ENCODE results near the gene PAQR9.

The PAQR9 gene

GRCh38 chr3:142981108-142981507 is 17.6 kb upstream of the PAQR9 start:
- no peak for DNase-seq

GRCh38 chr3:142977399-142977728 is 13.9 kb upstream of the PAQR9 start:
- no peak for DNase-seq

DNA sequence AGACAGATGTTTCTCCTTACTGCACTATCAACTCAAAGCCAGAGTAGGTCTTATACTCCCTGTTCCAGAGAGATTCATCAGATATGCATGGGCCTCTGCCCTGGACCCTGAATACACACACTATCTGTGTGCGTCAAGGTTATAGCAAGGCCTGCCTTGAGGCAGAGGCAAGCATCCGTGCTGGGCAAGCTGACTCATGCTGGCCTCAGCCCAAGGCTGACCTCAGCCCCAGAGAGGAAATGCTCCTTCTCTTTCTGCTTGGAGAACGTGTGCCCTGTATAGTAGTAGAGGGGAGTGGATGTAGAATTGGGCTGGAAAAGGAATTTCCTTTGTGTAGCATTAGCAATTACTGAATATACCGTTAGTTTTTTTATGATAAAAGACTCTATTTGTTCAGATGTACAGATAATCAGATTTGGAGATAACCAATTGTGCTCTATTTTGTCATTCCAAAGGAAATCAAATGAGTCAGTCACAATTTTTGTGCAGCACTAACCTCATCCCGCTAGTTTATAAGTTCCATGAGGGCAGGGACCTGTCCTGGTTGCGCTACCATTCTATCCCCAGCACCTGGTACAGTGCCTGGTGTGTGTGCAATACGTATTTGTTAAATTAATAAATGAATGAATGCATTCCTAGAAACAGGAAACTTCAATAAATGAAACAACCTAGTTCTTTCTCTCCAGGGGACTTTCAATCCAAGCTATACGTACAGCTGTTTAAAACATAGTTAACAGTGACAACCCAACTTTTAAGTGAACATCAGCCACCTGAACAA is 13.3 kb upstream of the PAQR9 start:
- DNase-seq = no peak

DNA sequence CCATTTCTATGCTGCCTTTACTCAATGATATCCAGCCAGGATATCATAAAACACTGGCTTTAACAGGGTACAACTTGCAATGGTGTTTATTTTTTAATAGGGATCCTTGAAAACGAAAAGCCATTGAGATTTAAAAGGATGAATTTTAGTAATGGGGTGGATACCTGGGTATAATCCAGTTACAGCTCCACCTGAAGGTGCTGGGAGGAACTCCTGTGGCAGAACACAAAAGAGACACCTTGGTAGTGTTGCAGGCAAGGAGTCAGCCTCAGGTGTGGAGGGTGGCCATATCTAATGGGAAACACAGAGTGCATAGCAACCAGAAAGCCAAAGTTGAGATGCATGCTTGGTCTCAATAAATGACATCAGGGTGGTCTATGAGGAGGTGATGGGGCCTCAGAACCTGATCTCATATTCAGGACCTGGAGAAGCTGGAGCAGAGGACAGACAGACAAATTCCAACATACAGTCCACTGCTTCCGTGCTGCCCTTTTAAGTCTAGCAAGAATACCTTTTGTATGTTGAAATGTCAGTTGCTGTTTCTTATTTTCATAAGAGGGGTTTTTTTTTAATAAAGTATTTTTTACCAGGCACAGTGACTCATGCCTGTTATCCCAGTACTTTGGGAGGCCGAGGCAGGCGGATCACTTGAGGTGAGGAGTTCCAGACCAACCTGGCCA is 12.0 kb upstream of the PAQR9 start:
- no peak for DNase-seq

- DNase-seq = no peak
Observed at GRCh38 chr3:142973217-142974009, 9.9 kb upstream of the PAQR9 start.

DNA sequence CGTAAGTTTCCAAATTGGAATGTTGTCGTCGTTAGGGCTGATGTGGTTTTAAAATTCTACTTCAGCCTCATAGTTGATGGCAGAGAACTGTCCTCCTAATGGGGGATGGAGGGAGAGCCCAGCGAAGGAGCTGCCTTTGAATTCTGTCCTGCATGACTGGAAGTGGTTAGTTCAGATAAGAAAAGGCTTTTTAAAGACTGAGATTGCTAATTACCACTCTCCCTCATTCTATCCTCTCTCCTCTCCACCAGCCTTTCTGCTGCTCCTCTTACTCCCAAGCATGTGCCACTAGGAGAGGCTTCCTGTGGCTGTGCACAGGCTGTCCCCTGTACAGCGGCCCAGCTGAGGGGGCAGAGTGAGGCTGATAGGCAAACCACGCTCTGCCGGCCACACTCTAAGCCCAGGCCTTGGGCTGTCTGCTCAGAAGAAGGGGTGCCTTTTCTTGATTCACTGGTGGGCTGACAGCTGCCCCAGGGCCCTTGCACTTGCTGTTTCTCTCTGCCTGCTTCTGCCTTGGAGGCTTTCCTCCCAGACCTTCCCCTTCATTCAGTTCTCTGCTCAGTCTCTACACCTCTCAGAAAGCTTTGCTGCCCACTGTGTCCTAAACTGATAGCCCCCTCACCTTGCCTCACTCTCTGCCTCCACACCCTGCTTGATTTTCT is 8.7 kb upstream of the PAQR9 start:
- no peak for DNase-seq

DNA sequence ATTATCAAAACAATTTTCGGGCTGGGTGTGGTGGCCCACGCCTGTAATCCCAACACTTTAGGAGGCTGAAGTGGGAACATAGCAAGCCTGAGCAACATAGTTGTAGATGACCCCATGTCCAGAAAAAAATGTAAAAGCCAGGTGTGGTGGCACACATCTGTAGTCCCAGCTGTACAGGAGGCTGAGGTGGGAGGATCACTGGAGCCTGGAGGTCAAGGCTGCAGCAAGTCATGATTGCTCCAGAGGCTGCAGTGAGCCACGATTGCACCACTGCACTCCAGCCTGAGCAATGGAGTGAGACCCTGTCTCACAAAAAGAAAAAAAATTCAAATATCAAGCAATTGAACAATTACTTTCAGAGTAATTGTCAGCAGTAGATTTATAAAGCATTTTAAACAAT is 8.0 kb upstream of the PAQR9 start:
- no peak for DNase-seq

DNA sequence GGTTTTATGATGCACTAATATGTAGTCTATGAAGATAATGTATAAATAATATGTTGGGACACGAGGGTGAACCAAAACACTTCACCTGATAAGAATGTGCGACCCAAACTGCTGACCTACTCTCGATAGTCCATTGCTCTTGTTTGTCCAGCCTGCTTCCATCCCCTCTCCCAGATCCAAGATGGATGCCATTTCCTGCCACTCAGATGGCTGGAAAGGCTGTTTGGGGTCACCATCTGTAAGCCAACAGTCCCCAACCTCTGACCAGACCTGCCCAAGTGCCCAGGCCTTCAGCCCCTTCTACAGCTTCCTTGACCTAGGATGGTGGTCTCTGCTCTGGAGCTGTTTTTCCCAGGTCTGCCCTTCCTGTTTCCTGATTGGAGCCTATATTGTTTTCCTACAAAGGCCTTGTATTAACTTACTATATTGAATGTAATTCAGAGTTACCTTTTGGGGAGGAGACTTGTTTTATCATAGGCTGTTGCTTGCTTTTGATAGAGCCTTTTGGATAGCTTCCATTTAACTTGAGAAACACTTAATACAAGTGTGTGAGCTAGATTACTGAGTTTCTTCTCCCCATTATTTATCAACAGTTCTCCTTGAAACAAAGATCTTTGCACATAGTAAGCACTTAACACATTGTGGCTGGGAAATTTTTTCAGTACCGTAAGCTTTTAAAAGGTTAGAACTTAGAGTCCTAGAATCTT is 5.0 kb upstream of the PAQR9 start:
- DNase-seq = no peak

- DNase-seq = no peak
Observed at GRCh38 chr3:142966808-142967207, 3.3 kb upstream of the PAQR9 start.

- no peak for DNase-seq
Observed at GRCh38 chr3:142965581-142965980, 2.1 kb upstream of the PAQR9 start.

GRCh38 chr3:142963234-142963515 is 299 bp downstream of the PAQR9 start:
- no peak for DNase-seq

DNA sequence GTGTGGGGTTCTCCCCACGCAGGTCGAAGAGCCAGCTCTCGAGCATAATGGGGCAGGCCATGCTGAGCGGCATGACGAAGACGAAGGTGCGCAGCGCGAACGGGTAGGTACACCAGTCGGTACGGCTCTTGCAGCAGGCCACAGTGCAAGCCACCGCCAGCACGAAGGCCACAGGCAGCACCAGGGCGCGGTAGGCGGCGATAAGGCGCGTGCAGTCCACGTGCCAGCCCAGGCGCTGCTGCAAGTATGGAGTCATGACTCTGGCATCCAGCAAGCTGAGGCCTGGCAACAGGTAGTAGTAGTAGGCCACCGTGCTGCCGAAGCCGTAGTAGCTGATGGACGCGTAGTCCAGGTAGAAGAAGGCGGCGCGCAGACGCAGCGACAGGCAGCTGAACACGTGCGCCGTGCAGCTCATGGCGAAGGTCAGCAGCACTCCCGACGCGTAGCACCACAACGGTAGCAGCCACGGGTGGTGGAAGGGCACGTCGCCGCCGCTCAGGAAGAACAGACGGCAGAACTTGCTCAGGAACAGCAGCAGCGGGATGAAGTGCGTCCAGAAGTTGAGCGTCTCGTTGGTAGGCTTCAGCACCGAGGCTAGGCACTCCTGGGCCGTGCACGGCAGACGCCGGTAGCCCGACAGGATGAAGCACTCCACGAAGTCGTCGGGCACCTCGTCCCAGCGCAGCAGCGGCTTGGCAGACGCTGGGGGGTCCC is 797 bp downstream of the PAQR9 start:
- no peak for DNase-seq

DNA sequence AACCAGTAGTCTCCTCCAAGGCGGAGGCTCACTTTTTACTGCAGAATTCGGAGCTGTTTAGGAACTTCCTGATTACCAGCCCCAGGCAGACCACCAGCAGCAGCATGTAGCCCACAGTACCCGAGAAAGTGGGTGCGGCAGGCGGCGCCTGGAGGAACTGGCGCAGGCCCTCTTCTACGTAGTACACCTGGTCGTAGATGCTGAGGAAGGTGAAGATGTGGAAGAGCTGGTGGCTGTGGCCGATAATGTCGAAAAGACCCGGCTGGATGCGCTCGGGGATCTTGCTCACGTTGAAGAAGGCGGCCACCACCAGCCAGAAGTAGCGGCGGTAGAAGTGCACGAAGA is 1.3 kb downstream of the PAQR9 start:
- no peak for DNase-seq

GRCh38 chr3:142961539-142961938 is 1.9 kb downstream of the PAQR9 start:
- DNase-seq = no peak

DNA sequence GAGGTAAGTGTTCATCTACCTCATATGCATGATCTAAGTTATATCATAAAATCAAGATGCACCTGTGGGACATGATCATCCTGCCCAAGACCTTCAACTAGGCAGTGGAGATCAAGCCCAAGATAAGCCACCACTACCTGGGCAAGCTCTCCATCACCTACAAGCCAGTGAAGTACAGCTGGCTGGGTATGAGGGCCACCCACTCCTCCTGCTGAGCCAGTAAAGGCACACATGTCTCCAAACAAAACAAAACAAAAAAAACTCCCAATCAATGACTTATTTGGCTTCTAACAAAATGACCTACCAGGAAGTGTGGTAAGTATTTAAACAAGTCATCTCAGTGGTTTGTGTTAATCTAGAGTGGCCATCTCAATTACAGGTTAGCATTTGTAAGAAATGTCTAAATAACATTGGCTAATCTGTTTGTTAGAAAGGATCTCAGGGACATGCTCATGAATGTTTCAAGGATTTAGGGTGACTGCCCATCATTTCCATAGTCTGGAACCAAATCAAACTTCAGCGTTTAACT is 3.1 kb downstream of the PAQR9 start:
- no peak for DNase-seq

DNA sequence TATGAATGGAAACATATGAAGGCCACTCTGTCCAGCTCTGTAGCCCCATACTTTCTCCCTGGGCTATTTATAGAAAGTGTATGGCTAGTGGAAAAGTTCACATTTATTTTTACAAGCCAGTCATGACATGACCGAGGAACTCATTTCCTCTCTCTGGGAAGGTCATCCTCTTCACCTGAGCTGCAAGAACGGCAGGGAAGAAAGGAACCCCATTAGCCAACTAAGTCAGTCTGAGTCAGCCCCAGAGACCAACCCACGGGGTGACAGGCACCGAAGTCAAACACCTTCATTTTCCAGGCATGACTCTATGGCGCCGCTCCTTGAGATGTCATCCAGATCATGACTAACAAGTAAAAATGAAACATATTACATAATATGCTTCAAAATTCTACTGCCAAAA is 4.8 kb downstream of the PAQR9 start:
- no peak for DNase-seq

GRCh38 chr3:142953443-142953842 is 10.0 kb downstream of the PAQR9 start:
- no peak for DNase-seq

DNA sequence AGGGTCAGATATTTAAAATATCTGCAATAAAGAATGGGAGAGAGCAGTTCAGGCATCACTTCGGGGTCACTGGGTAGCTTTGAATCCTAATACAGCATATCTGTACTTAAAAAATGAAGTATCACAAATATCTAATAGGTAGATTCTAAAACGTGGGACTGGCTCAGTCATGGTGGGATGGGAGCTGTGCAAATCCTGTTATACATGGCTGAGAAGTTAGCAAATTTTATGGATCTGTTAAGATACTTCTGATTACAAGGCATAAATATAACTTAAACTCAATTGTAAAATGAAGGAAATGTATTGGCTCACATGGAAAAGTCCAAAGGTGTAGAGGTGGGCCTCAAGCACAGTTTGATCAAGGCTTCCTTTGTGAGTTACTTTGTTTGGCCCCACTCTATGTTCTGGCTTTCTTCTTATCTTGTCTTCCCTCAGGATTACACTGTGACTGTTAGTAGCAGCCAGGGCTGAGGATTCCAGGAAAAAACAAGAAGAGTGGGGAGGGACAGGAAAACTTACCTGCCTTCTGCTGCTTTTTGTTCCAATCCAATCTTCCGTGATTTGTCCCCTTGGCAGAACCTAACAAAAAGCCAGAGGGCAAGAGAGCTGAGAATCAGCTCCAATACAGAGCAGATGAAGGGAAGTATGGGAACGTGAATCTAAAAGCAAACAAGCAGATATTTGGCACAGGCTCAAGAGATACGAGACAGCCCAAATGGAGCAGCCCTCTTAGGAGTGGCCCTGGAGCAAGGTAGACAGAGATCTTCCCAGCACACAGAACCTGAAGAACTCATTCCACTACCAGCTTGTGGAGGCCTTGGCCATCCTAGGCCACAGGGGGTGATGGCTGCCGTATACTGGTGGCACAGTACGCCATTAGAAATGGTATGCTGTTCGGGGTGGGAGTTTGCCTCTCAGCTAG is 10.9 kb downstream of the PAQR9 start:
- DNase-seq = no peak

- DNase-seq = no peak
Observed at GRCh38 chr3:142951794-142952193, 11.7 kb downstream of the PAQR9 start.

DNA sequence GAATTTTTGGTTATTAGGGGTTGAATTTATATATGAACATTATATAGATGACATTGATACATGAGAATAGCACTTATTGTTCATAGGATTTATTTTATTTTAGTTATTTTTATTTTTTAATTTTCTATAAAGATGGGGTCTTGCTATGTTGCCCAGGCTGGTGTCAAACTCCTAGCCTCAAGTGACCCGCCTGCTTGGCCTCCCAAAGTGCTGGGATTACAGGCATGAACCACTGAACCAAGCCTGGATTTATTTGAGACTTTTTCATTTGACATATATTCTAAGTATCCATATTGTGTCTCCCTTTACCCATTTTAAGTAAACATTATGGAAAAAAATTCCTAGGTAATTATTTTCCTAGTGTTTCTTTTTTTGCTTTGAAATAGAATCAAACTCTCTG is 12.5 kb downstream of the PAQR9 start:
- DNase-seq = no peak

All from cortex of kidney (tissue), 1 donor.